Lung (tissue), 12 donors: ENCODE results near the gene HTRA3. TPM values are rescaled to one million over a fixed set of nuclear protein-coding genes. Genes with fewer than 3 reads are reported as not detected.
A peak's percentile ranks its signal among the peaks of the same experiment; 100 is the strongest.

Experiments used
- ATAC-seq: fragments of 200-7000 bp; cut with Tn5 transposase; one replicate; pipeline ENCODE4 v1.9.1; 2020; ENCODE audit warnings: moderate number of reproducible peaks; ENCODE audit not compliant: insufficient read depth, low FRiP score
- DNase-seq, 3 donors: peaks; one replicate each; pipeline ENCODE4 v3.0.0-alpha.2; 2013 to 2017
- H3K27ac ChIP-seq, 2 donors: one replicate each; pipeline ENCODE4 v1.5.1; 2013; ENCODE audit warnings: mild to moderate bottlenecking in 2 of 2, moderate library complexity in 2 of 2, control low read depth in 1 of 2, inconsistent platforms in 1 of 2, low read depth in 1 of 2, low read length in 1 of 2
- H3K27me3 ChIP-seq, 3 donors: one replicate each; pipeline ENCODE4 v1.5.1; 2013; ENCODE audit warnings: low read length in 2 of 3; ENCODE audit not compliant: control insufficient read depth in 3 of 3, insufficient read depth in 3 of 3
- H3K36me3 ChIP-seq, 4 donors: one replicate each; pipeline ENCODE4 v1.5.1; 2013; ENCODE audit warnings: low read length in 4 of 4, mild to moderate bottlenecking in 1 of 4, moderate library complexity in 1 of 4; ENCODE audit not compliant: control insufficient read depth in 4 of 4, insufficient read depth in 4 of 4
- H3K4me1 ChIP-seq, 5 donors: one replicate each; pipeline ENCODE4 v1.5.1; 2013; ENCODE audit warnings: low read length in 5 of 5, mild to moderate bottlenecking in 2 of 5, moderate library complexity in 1 of 5; ENCODE audit not compliant: control insufficient read depth in 5 of 5, insufficient read depth in 5 of 5
- H3K4me3 ChIP-seq: one replicate; pipeline ENCODE4 v1.5.1; 2013; ENCODE audit warnings: mild to moderate bottlenecking, control low read depth, moderate library complexity
- H3K9ac ChIP-seq, 2 donors: one replicate each; pipeline ENCODE4 v1.5.1; 2013; ENCODE audit warnings: low read length in 2 of 2, control low read depth in 1 of 2; ENCODE audit not compliant: insufficient read depth in 1 of 2
- H3K9me3 ChIP-seq, 4 donors: one replicate each; pipeline ENCODE4 v1.5.1; 2013; ENCODE audit warnings: low read length in 3 of 4, mild to moderate bottlenecking in 1 of 4, moderate library complexity in 1 of 4; ENCODE audit not compliant: control insufficient read depth in 4 of 4, insufficient read depth in 3 of 4
- WGBS, 2 donors: extraction: QIAGEN DNeasy Blood & Tissue Kit; methylation state at CpG; one replicate each; pipeline ENCODE4 v1.1.7; 2013; 5-methylcytosine and 5-hydroxymethylcytosine counted together
- polyA plus RNA-seq, 2 donors: library from polyadenylated mRNA; stranded (reverse); fragments of 200-250 nt; gene quantifications; one replicate each; pipeline ENCODE4 v1.2.1, GENCODE V29; 2013
- total RNA-seq, 2 donors: library from RNA; depleted of rRNA in 1 of 2; stranded (reverse); fragments of >200 nt in 1 of 2; gene quantifications; one replicate each; pipeline ENCODE4 v1.2.1, GENCODE V29; 2014 to 2021
- TF ChIP-seq, protein P1 (sequence below): IDR thresholded peaks from 2 replicates; pipeline ENCODE4 v1.5.1; 2012; ENCODE audit warnings: mild to moderate bottlenecking; ENCODE audit errors: control extremely low read depth, extremely low read depth
- donor health status: control.
- donor health status: control.
- donor health status: Bipolar disorder and iron deficiency.
- donor health status: healthy.
- donor health status: DM: yes; HTN: yes; CAD: no.

Gene HTRA3
- total and polyA plus RNA-seq, 4 donors: 9.5 to 23.5 (median 17.8) TPM

DNA sequence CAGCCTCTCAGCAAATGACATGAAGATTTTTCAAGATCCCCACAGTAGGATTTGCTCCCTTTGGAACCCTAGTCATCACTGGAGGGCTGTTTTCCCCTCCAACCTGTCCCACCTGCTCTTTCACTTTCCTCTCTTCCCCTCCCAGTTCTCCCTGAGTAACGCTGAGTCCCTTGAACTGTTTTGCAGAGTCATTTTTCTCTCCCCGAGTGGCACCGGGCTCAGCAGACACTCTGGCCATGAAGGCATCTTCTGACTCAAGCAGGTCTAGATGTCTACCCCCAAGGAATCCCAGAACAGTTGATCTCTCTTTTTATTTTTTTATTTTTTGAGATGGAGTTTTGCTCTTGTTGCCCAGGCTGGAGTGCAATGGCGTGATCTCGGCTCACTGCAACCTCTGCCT is 52.2 kb downstream of the HTRA3 start:
- no peak for DNase-seq
- 71 to 72% methylated on average over 5 of the region's 5 CpGs for WGBS, 2 donors
- no peak overlapping the region for H3K4me3 ChIP-seq

DNA sequence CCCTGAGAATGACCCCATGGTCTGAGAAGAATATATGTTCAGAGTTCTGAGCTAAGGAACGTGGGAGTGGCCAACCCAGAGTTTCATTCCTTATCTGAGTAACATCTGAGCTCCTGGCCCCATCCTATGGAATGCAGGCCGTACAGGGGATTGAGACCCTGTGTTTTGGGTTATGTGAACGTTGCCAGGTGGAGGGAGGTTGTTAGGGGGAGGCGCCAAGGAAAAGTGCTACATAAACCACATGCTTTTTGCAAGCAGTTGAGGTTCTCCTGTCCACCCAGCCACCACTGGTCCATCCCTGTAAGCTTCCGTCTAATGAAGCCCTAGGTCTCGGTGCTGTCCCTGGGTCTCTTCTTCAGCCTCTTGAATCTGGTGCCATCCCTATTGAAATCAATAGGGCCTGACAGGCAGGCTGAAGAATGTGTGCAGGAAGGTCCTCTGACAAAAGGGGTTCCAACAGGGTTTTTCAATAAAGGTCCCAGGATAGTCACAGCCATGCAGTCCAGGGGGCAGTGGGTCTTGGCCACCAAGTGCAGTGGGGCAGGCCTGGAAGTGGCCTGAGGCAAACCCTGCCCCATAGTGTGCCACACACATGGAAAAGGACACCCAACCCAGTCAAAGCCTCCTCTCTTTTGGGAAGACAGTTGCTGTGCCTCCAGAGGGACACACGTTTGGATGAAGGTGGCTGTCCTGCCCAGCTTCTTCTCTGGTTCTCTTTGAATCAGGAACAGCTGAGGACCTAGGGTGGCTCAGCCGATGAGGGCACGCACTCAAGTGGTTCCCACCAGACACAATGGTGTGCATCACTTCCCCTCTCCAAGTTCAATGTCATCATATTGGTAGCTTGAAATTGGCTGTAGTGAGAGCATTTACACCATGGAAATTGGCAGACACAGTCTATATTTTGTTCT is 53.5 kb downstream of the HTRA3 start:
- WGBS, 2 donors: 65 to 79% methylated on average over 9 of the region's 9 CpGs
- H3K27ac ChIP-seq: no peak overlapping the region
- no peak overlapping the region for H3K9ac ChIP-seq
- no peaks in the 10 kb centered on the region for H3K36me3 ChIP-seq
- H3K4me3 ChIP-seq: no peak overlapping the region
- TF ChIP-seq, protein P1, sequence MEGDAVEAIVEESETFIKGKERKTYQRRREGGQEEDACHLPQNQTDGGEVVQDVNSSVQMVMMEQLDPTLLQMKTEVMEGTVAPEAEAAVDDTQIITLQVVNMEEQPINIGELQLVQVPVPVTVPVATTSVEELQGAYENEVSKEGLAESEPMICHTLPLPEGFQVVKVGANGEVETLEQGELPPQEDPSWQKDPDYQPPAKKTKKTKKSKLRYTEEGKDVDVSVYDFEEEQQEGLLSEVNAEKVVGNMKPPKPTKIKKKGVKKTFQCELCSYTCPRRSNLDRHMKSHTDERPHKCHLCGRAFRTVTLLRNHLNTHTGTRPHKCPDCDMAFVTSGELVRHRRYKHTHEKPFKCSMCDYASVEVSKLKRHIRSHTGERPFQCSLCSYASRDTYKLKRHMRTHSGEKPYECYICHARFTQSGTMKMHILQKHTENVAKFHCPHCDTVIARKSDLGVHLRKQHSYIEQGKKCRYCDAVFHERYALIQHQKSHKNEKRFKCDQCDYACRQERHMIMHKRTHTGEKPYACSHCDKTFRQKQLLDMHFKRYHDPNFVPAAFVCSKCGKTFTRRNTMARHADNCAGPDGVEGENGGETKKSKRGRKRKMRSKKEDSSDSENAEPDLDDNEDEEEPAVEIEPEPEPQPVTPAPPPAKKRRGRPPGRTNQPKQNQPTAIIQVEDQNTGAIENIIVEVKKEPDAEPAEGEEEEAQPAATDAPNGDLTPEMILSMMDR: no peak
- H3K4me1 ChIP-seq: peaks cover 0 to 11% (median 4%) of the 10 kb centered on the region in 5 donors
- no peaks in the 10 kb centered on the region for H3K27me3 ChIP-seq
- ATAC-seq (no peak), DNase-seq (peak in 1 of 3 donors; percentile 9)
- H3K9me3 ChIP-seq: peaks cover 0 to 4% (median 0%) of the 10 kb centered on the region in 4 donors

More for the DNA sequence above, 52.2 kb downstream of the HTRA3 start:
- H3K27ac ChIP-seq: no peak overlapping the region
- H3K36me3 ChIP-seq: no peaks in the 10 kb centered on the region
- H3K4me1 ChIP-seq: peaks cover 0 to 11% (median 4%) of the 10 kb centered on the region in 5 donors
- H3K9me3 ChIP-seq: peaks cover 0 to 4% (median 0%) of the 10 kb centered on the region in 4 donors
- H3K27me3 ChIP-seq: no peaks in the 10 kb centered on the region
- no peak for ATAC-seq
- TF ChIP-seq, protein P1: no peak
- H3K9ac ChIP-seq: no peak overlapping the region

DNA sequence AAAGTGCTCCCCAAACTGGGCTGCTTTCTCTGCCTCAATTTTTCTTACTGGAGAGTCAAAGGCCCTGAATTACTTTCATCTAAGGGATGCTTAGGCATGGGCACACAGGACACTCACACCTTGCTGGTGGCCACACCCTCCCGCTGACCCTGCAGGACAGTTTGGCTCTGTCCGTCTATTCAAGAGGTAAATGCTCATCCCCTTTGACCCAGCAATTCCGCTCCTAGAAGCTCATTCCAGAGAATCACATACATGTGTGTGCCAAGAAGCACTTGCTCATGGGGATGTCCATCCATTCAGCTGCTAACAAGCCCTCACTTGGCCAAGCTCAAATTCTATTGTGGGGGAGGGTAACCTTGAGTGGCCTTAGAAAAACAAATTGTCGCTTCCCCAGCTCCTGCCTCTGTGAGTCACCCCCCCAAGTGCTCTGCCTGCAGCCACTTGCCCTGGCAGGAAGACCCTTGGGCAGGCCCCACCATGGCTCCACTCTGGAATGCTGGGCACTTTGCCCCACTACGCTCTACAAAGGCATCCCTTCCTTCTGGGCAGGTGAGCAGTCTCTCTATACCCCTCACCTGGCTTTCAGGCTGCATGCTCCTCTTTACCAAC is 54.5 kb downstream of the HTRA3 start:
- TF ChIP-seq, protein P1: no peak
- Histone ChIP-seq H3K4me1 (peaks cover 0 to 11% (median 4%) of the 10 kb centered on the region in 5 donors), H3K9ac (no peak overlapping the region), H3K9me3 (peaks cover 0 to 4% (median 0%) of the 10 kb centered on the region in 4 donors), H3K36me3 (no peaks in the 10 kb centered on the region), H3K27ac (no peak overlapping the region), H3K27me3 (no peaks in the 10 kb centered on the region), H3K4me3 (no peak overlapping the region)
- 75 to 79% methylated on average over 5 of the region's 5 CpGs for WGBS, 2 donors
- no peak for DNase-seq
- no peak for ATAC-seq
